ENCODE data around the gene DIP2C.
A peak's percentile ranks its signal among the peaks of the same experiment; 100 is the strongest.

The DIP2C gene

GRCh38 chr10:677038-677437 is 12.4 kb downstream of the DIP2C start:
- DNase-seq: no peak

DNA sequence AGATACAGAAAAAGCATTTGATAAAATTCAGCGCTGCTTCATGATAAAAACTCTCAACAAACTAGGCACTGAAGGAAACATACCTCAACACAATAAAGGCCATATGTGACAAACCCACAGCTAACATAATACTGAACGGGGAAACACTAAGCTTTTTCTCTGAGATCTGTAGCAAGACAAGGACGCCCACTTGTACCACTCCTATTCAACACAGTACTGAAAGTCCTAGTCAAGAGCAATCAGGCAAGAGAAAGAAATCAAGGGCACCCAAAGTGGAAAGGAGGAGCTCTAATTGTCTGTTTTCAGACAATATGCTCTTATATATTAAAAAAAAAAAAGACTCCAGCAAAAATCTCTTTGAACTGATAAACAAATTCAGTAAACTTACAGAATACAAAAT is 13.3 kb downstream of the DIP2C start:
- DNase-seq: no peak

DNA sequence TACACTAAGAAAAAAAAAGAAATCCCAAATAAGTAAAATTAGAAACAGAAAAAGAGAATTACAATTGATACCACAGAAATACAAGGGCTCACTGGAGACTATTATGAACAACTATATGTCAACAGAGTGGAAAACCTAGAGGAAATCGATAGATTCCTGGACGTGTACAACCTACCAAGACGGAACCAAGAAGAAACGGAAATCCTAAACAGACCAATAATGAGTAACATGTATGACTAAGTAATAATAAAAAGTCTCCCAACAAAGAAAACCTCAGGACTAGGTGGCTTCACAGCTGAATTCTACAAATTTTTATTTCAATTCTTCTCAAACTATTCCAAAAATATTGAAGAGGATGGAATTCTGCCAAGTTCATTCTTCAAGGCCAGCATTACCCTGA is 13.9 kb downstream of the DIP2C start:
- DNase-seq: no peak

- DNase-seq: no peak
These were observed 16.0 kb downstream of the DIP2C start for GRCh38 chr10:673492-673891.

DNA sequence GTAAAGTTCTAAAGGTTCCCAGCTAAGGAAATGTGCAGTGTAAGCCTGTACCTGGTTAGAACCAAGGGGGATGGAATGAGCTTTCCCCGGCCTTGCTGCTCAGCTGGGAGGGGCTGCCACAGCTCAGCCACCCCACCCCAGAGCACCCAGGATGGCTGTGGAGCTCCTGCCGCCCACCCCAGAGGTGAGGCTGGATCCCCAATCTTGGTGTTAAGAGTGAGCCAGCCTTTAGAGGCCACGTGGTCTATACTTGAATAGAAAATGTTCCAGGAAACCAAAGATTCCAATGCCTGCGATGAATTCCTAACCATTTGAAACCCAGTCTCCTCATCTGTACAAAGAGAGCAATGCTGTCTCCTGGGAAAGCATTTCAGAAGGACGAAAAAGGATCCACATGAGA is 16.5 kb downstream of the DIP2C start:
- no peak for DNase-seq

GRCh38 chr10:672203-672602 is 17.3 kb downstream of the DIP2C start:
- DNase-seq: no peak

GRCh38 chr10:670990-671389 is 18.5 kb downstream of the DIP2C start:
- no peak for DNase-seq

- no peak for DNase-seq
These were observed 19.4 kb downstream of the DIP2C start for GRCh38 chr10:670038-670437.

DNA sequence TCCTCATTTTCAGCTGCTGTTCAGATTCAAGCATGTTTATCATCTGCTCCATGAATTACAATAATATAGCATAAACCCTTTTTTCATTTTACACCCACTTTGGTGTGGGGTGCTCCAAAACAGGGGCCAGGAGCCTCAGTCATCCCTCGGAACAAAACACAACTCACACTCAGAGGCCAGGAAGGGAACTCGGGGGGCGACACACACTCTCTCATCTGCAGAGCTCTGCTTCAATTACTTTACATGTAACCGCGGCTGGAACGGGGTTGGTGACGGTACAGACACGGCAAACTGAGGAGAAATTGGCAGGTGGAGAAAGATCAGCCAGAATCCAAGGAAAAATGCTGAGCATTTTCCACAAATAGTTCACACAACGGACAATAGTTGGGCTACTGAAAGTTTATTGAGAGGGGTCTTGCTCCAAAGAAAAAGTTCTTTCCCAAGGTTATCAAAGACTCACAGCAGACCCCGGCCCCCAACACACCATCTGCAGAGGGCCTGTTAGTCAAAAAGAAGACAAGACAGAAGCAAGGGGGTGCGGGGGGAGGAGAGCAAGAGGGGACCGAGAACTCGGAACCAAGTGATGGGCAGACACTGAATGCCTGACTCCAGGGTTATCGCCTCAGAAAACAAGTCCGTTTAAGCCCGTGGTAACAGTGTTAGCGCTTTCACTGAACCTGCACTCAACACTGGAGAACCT is 20.5 kb downstream of the DIP2C start:
- no peak for DNase-seq

DNA sequence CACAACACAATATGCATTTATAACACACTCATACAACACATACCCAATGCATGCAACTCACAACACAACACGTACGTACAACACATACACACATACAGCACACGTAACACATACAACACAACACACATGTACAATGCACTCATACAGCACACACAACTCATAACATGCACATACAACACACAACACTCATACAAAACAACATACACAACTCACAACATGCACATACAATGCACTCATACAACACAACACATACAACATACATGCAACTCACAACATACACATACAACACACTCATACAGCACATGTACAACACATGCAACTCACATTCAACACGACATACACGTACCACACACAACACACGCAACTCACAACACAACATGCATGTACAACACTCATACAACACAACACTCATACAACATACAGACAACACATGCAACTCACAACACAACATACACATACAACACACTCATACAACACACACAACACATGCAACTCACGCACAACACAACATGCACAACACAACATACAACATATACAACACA is 21.8 kb downstream of the DIP2C start:
- DNase-seq: no peak

DNA sequence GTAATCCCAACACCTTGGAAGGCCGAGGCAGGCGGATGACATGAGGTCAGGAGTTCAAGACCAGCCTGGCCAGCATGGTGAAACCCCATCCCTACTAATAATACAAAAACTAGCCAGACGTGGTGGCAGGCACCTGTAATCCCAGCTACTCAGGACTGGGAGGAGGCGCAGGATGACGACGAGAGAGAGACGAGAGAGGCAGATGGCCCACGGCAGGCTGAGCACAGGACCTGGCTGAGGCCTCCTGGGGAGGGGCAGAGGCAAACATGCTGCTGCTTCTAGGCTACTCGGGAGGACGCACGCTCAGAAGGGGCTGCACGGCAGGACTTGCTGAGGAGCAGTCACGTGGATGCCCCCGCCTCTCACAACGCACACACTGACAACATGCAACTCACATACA is 22.4 kb downstream of the DIP2C start:
- DNase-seq: peak; percentile 72

DNA sequence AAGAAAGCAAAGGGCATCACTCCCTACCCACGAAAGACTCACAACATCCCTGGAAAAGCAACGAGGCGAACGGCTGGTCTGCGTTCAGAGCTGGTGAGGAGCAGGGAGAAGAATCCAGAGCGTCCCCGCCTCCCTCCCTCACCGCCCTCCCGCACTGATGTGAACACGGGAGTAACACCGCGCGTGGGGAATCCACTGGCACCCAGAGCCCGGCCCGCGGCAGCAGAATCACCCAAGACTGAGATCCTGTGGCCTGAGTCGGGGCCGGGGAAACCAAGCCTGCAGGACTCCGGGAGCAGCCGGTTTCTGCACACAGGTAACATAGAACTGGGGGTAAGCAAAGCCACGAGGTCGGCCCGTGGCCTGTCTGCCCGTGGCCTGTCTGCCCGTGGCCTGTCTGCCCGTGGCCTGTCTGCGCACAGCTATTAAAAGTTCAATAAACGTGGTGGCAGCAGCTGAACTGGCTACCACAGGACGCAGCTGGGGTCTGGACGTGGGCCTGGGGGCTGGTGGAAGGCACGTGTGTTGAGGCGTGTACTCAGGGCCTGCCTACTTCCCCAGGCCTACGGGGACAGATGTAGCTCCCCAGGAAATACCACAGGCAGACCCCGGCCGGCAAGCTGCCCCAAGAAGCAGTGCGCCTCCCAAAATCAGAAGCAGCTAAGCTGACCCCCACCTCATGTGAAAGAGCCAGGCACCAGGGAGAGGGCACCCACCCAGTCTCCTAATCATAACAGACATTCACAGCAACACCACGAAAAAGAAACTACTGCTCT is 23.0 kb downstream of the DIP2C start:
- no peak for DNase-seq

- no peak for DNase-seq
These were observed 23.8 kb downstream of the DIP2C start for GRCh38 chr10:665579-666091.

DNA sequence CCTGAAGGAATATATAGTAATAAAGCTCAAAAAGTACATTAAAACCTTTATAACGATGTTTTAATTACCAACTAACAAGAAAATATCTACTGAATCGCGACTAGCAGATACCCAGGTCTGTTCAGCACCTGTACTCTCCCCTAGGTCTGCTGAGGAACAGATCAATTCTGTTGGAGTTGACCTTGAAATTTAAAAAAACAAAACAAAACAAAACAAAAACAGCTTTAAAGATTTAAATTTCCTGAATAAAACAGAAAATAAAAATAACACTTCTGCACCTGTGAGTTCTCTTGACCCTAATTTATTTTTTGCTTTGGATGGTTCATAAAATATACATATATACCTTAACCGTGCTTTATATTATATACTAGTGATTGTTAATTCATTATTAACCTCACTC is 24.6 kb downstream of the DIP2C start:
- DNase-seq: no peak

GRCh38 chr10:664301-664700 is 25.2 kb downstream of the DIP2C start:
- no peak for DNase-seq

DNA sequence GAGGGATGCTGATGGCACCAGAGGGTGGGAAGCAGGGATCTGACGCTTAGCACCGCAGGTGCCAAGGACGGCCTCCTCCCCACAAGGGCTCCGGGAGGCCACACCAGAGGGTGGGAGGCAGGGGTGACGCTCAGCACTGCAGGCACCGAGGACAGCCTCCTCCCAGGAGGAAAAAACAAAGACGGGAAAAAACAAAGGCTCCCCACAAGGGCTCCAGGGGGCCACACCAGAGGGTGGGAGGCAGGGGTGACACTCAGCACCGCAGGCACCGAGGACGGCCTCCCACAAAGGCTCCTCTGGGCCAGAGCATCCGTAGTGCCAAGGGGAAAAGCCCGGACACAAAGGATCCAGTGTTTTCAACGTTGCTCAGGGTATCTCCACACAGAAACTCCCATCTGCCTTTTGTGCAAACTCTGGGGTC is 25.6 kb downstream of the DIP2C start:
- no peak for DNase-seq

- no peak for DNase-seq
These were observed 26.1 kb downstream of the DIP2C start for GRCh38 chr10:663466-663751.

DNA sequence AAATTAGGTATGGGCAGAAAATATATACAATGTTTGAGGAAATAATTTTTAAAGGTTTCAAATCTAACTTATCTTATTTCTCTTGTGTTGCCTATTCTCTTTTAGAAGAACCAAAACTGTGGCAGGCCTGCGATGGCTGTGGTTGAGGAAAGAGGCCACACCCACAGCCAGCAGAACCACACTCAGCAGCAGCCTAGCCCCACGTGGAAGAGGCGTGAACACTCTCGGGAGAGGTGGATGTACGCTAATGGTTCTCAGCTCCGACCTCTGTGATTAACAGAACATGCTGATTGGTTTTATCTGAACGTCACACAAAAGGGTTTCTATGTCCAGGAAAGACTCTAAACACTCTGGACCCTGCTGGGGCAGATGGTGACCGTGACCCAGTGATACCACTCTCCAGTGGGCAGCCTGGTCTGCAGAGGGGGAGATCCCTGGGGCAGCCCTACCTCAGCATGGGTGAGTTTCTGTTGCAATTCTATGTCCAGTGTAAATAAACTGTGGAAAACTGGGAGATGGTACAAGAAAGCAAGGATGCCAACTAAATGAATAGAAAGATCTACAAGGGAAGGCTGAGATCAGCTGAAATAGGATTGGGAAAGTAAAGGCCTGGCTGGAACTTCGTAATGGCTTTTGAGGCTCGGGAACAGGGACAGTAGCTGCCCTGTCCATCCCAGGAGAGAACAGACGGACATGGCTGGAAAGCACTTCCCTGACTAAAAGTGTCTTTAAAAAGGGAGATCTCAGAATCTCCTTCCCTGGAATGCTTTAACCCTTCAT is 26.6 kb downstream of the DIP2C start:
- peak; percentile 33 for DNase-seq

GRCh38 chr10:662223-662605 is 27.3 kb downstream of the DIP2C start:
- peak; percentile 56 for DNase-seq

DNA sequence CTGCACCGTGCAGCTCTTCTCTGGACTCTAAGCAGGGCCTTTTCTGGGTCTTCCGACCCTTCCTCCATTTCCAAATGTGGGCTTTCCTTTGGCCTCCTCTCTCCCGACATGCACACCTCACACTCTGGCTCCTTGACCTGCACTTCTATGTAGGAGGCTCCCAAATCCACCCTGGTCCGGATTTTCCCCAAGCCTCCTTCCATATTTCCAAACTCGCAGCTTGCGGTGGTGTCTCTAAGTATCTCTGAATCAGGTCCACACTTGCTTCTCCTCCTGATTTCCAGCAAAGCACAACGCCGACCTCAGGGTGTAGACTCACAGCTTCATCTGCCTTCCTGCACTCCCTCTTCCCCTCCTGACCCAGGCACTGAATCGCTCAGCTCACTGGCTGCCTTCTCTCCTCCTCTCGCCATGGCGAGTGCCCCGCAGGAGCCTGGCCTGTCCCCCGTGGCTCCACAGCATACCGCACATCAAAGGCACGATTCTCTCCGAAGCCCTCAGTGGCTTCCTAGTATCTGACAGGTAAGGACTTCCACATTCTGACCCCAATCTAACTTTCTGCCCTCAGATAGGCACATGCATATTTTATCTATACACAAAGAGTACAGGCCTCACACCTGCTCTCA is 27.8 kb downstream of the DIP2C start:
- DNase-seq: no peak

GRCh38 chr10:660970-661596 is 28.4 kb downstream of the DIP2C start:
- no peak for DNase-seq

DNA sequence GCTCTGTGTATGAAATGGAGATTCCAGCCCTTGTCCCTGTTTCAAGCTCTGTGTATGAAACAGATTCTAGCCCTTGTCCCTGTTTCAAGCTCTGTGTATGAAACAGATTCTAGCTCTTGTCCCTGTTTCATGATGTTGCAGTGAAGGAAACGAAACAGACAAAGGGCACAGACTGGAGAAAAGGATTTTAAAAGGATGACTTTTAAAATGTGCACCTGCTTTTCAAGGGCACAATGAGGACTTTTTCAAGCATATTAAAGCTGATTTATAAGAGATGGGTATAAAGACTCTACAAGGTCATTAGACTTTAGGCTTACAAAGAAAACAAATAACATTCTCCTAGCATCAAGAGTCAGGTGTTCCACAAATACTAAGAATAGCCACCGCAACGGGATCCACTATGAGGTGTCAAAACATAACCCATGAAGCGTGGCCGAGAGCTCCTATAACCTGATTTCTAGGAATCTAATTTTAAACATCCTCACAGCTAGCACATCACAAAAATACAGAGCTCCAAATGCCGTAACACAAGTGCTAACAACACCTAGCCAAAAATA is 29.0 kb downstream of the DIP2C start:
- DNase-seq: no peak

Data from NCI-H82 (cell line).